HepG2 (cell line): ENCODE measurements around the gene FRAS1. TPM values are rescaled to one million over a fixed set of nuclear protein-coding genes. Genes with fewer than 3 reads are reported as not detected.
A peak's percentile ranks its signal among the peaks of the same experiment; 100 is the strongest.

Experiments
- KDM1A ChIP-seq: IDR thresholded peaks from 2 replicates; pipeline ENCODE4 v1.6.1; 2016; ENCODE audit warnings: missing compliant biosample characterization
- MED13 ChIP-seq: sonication (generic); formaldehyde crosslinking; IDR thresholded peaks from 2 replicates; pipeline ENCODE4 v1.5.0; 2020; ENCODE audit warnings: missing genetic modification reagents
- NFIC ChIP-seq: IDR thresholded peaks from 2 replicates; pipeline ENCODE4 v1.6.1; 2012; ENCODE audit warnings: mild to moderate bottlenecking, low read length, inconsistent platforms
- SIN3B ChIP-seq: fragments of 150-350 bp; IDR thresholded peaks from 2 replicates; pipeline ENCODE4 v1.6.1; 2014; ENCODE audit warnings: low read length
- TBX2 ChIP-seq: sonication (generic); formaldehyde crosslinking; IDR thresholded peaks from 2 replicates; pipeline ENCODE4 v1.5.0; 2020; ENCODE audit warnings: missing genetic modification reagents, mild to moderate bottlenecking, borderline replicate concordance
- THAP11 ChIP-seq: IDR thresholded peaks from 2 replicates; pipeline ENCODE4 v1.6.1; 2016; ENCODE audit warnings: missing biosample characterization, missing genetic modification reagents
- TMF1 ChIP-seq: sonication (generic); formaldehyde crosslinking; IDR thresholded peaks from 2 replicates; pipeline ENCODE4 v1.8.1; 2022; ENCODE audit warnings: low read depth, missing genetic modification reagents
- ZMYM4 ChIP-seq: sonication (generic); formaldehyde crosslinking; IDR thresholded peaks from 2 replicates; pipeline ENCODE4 v1.8.1; 2023; ENCODE audit warnings: mild to moderate bottlenecking, missing genetic modification reagents
- ZNF160 ChIP-seq: sonication (generic); formaldehyde crosslinking; IDR thresholded peaks from 2 replicates; pipeline ENCODE4 v1.8.0; 2022; ENCODE audit warnings: mild to moderate bottlenecking, inconsistent platforms, missing genetic modification reagents
- ZNF33B ChIP-seq: sonication (generic); formaldehyde crosslinking; IDR thresholded peaks from 2 replicates; pipeline ENCODE4 v1.5.1; 2020; ENCODE audit warnings: mild to moderate bottlenecking, missing genetic modification reagents
- ZNF501 ChIP-seq: sonication (generic); formaldehyde crosslinking; IDR thresholded peaks from 2 replicates; pipeline ENCODE4 v1.5.1; 2020; ENCODE audit warnings: mild to moderate bottlenecking, moderate library complexity, missing genetic modification reagents
- ZNF570 ChIP-seq: sonication (generic); formaldehyde crosslinking; IDR thresholded peaks from 2 replicates; pipeline ENCODE4 v1.4.0; 2020; ENCODE audit warnings: mild to moderate bottlenecking, missing genetic modification reagents, borderline replicate concordance
- polyA plus RNA-seq, 8 experiments: library from polyadenylated mRNA; depleted of rRNA in 3 of 8; stranded (reverse) in 7 of 8; unstranded in 1 of 8; fragments of >200 nt; fragmentation: Illumina TruSeq in 4 of 8; extraction: Trizol in 4 of 8; gene quantifications; 2 replicates each; pipeline versions ENCODE4 v1.2.1 to v1.2.3, GENCODE V29; 2011 to 2016; ENCODE audit warnings: low read depth in 4 of 8, missing spikeins in 1 of 8, mixed read lengths in 1 of 8; ENCODE audit not compliant: insufficient read depth in 1 of 8
- total RNA-seq, 5 experiments: library from RNA; depleted of rRNA; stranded (reverse); fragments of >200 nt; fragmentation: Illumina TruSeq; extraction: Trizol; gene quantifications; 2 replicates each; pipeline ENCODE4 v1.2.3, GENCODE V29; 2016; ENCODE audit warnings: low read depth in 1 of 5
- TF ChIP-seq, protein P1 (sequence below): sonication (generic); formaldehyde crosslinking; conservative IDR thresholded peaks from 2 replicates; pipeline ENCODE4 v1.8.1; 2023; ENCODE audit warnings: missing genetic modification reagents
- TF ChIP-seq, protein P2 (sequence below): sonication (generic); formaldehyde crosslinking; IDR thresholded peaks from 2 replicates; pipeline ENCODE4 v1.5.0; 2020; ENCODE audit warnings: mild to moderate bottlenecking, missing genetic modification reagents
- TF ChIP-seq, protein P3 (sequence below): sonication (generic); formaldehyde crosslinking; IDR thresholded peaks from 2 replicates; pipeline ENCODE4 v1.5.1; 2020; ENCODE audit warnings: mild to moderate bottlenecking, missing genetic modification reagents, borderline replicate concordance
- TF ChIP-seq, protein P4 (sequence below): IDR thresholded peaks from 2 replicates; pipeline ENCODE4 v1.6.1; 2016; ENCODE audit warnings: missing compliant biosample characterization, missing genetic modification reagents, borderline replicate concordance
- TF ChIP-seq, protein P5 (sequence below): sonication (generic); formaldehyde crosslinking; IDR thresholded peaks from 2 replicates; pipeline ENCODE4 v1.5.0; 2020; ENCODE audit warnings: missing genetic modification reagents, mild to moderate bottlenecking, borderline replicate concordance
- TF ChIP-seq, protein P6 (sequence below): sonication (generic); formaldehyde crosslinking; IDR thresholded peaks from 2 replicates; pipeline ENCODE4 v1.8.0; 2022; ENCODE audit warnings: mild to moderate bottlenecking, missing genetic modification reagents, moderate library complexity

FRAS1 gene
- total and polyA plus RNA-seq, 2 of the 13 experiments (the other 11 are each of a cell fraction or from before 2014, with no cell fraction given), result 22.5 to 31.6 TPM

GRCh38 chr4:78513411-78513975, 456.4 kb downstream of the FRAS1 start (continued):
- TF ChIP-seq TMF1 (CRISPR knock-in tag) (no peak), ZMYM4 (peak; percentile 77), ZNF570 (CRISPR knock-in tag) (no peak), ZNF33B (CRISPR knock-in tag) (no peak), MED13 (CRISPR knock-in tag) (no peak), SIN3B (no peak), ZNF501 (CRISPR knock-in tag) (peak; percentile 11; the same call in 1 of the 2 replicates), ZNF160 (CRISPR knock-in tag) (no peak), NFIC (no peak), TBX2 (CRISPR knock-in tag) (peak; percentile 32; the same call in 1 of the 2 replicates), KDM1A (CRISPR knock-in tag) (no peak), THAP11 (CRISPR knock-in tag) (no peak)
- TF ChIP-seq, protein P1, sequence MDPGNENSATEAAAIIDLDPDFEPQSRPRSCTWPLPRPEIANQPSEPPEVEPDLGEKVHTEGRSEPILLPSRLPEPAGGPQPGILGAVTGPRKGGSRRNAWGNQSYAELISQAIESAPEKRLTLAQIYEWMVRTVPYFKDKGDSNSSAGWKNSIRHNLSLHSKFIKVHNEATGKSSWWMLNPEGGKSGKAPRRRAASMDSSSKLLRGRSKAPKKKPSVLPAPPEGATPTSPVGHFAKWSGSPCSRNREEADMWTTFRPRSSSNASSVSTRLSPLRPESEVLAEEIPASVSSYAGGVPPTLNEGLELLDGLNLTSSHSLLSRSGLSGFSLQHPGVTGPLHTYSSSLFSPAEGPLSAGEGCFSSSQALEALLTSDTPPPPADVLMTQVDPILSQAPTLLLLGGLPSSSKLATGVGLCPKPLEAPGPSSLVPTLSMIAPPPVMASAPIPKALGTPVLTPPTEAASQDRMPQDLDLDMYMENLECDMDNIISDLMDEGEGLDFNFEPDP, result no peak
- TF ChIP-seq, protein P2, sequence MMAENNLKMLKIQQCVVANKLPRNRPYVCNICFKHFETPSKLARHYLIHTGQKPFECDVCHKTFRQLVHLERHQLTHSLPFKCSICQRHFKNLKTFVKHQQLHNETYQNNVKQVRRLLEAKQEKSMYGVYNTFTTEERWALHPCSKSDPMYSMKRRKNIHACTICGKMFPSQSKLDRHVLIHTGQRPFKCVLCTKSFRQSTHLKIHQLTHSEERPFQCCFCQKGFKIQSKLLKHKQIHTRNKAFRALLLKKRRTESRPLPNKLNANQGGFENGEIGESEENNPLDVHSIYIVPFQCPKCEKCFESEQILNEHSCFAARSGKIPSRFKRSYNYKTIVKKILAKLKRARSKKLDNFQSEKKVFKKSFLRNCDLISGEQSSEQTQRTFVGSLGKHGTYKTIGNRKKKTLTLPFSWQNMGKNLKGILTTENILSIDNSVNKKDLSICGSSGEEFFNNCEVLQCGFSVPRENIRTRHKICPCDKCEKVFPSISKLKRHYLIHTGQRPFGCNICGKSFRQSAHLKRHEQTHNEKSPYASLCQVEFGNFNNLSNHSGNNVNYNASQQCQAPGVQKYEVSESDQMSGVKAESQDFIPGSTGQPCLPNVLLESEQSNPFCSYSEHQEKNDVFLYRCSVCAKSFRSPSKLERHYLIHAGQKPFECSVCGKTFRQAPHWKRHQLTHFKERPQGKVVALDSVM (CRISPR knock-in tag), result no peak
- TF ChIP-seq, protein P3, sequence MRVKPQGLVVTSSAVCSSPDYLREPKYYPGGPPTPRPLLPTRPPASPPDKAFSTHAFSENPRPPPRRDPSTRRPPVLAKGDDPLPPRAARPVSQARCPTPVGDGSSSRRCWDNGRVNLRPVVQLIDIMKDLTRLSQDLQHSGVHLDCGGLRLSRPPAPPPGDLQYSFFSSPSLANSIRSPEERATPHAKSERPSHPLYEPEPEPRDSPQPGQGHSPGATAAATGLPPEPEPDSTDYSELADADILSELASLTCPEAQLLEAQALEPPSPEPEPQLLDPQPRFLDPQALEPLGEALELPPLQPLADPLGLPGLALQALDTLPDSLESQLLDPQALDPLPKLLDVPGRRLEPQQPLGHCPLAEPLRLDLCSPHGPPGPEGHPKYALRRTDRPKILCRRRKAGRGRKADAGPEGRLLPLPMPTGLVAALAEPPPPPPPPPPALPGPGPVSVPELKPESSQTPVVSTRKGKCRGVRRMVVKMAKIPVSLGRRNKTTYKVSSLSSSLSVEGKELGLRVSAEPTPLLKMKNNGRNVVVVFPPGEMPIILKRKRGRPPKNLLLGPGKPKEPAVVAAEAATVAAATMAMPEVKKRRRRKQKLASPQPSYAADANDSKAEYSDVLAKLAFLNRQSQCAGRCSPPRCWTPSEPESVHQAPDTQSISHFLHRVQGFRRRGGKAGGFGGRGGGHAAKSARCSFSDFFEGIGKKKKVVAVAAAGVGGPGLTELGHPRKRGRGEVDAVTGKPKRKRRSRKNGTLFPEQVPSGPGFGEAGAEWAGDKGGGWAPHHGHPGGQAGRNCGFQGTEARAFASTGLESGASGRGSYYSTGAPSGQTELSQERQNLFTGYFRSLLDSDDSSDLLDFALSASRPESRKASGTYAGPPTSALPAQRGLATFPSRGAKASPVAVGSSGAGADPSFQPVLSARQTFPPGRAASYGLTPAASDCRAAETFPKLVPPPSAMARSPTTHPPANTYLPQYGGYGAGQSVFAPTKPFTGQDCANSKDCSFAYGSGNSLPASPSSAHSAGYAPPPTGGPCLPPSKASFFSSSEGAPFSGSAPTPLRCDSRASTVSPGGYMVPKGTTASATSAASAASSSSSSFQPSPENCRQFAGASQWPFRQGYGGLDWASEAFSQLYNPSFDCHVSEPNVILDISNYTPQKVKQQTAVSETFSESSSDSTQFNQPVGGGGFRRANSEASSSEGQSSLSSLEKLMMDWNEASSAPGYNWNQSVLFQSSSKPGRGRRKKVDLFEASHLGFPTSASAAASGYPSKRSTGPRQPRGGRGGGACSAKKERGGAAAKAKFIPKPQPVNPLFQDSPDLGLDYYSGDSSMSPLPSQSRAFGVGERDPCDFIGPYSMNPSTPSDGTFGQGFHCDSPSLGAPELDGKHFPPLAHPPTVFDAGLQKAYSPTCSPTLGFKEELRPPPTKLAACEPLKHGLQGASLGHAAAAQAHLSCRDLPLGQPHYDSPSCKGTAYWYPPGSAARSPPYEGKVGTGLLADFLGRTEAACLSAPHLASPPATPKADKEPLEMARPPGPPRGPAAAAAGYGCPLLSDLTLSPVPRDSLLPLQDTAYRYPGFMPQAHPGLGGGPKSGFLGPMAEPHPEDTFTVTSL (CRISPR knock-in tag), result peak; percentile 92; the same call in 1 of the 2 replicates
- TF ChIP-seq, protein P4, sequence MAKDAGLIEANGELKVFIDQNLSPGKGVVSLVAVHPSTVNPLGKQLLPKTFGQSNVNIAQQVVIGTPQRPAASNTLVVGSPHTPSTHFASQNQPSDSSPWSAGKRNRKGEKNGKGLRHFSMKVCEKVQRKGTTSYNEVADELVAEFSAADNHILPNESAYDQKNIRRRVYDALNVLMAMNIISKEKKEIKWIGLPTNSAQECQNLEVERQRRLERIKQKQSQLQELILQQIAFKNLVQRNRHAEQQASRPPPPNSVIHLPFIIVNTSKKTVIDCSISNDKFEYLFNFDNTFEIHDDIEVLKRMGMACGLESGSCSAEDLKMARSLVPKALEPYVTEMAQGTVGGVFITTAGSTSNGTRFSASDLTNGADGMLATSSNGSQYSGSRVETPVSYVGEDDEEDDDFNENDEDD, result no peak
- TF ChIP-seq, protein P5, sequence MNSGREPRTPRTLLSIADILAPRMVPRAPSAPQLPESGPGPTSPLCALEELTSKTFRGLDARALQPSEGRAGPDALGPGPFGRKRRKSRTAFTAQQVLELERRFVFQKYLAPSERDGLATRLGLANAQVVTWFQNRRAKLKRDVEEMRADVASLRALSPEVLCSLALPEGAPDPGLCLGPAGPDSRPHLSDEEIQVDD, result no peak
- TF ChIP-seq, protein P6, sequence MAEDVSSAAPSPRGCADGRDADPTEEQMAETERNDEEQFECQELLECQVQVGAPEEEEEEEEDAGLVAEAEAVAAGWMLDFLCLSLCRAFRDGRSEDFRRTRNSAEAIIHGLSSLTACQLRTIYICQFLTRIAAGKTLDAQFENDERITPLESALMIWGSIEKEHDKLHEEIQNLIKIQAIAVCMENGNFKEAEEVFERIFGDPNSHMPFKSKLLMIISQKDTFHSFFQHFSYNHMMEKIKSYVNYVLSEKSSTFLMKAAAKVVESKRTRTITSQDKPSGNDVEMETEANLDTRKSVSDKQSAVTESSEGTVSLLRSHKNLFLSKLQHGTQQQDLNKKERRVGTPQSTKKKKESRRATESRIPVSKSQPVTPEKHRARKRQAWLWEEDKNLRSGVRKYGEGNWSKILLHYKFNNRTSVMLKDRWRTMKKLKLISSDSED, result no peak
